Measurements from ENCODE around the gene SEC61A1.

Gene SEC61A1

DNA sequence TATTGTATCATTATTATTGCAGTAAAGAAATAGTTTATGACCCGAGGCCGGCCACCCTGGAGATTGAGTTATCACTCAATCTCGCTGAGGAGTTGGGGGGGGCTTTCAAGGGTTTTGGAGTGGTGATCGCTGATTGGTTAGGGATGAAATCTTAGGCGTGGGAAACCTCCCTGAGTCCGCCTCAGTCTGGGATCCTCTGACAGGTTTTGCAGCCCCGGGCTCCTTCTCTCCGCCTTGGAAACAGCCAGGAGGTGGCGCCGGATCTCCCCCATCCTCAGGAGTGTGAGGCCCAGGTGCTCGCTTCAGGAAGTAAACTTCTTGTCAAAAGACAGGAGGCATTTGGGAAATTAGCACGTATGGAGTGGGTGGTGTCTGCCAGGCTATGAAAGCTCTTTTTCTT, 41.1 kb upstream of the SEC61A1 start:
- ChIA-PET POLR2A (no interaction called here), CTCF (no interaction called here)
- no peak for DNase-seq (ENCODE audit: extremely low spot score)

DNA sequence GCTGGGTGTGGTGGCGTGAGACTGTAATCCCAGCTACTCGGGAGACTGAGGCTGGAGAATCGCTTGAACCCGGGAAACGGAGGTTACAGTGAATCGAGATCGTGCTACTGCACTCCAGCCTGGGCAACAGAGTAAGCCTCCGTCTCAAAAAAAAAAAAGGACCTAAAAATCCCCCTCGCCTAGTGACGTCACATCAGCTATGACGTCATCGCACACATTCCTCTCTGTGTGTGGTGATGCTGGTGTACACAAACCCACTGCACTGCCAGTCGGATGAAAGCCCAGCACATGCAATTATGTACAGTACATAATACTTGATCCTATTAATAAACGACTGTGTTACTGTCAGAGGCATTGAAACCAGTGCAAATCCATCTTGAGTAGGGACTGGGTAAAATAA, 40.2 kb upstream of the SEC61A1 start:
- ChIA-PET CTCF (no interaction called here), POLR2A (no interaction called here)
- DNase-seq (ENCODE audit: extremely low spot score), result no peak
- TF ChIP-seq CTCF (IDR thresholded peaks at IDR 0.05; ENCODE audit: control extremely low read depth, extremely low read depth, low read depth, missing control alignments), result no peak

More for the DNA sequence above, 41.1 kb upstream of the SEC61A1 start:
- peak; percentile 38 for TF ChIP-seq CTCF (IDR thresholded peaks at IDR 0.05; ENCODE audit: control extremely low read depth, extremely low read depth, low read depth, missing control alignments)

DNA sequence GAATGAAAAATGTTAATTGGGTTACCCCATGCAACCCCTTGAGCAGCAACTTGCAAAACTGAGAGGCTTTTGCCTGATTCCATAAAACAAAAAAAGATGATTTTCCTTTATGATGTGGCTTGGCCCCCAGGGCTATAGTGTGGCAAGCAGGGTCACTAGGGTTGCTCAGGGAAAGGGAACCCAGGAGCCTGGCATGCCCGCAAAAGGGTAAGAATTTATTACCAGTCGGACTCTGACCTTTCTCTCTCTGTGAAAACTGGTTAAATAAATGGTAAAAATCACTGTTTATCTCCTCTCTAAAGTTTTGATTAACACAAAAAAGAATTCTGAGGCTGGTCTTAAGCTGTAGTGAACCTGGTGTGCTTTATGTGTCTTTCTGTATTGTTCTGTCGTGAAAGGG, 37.7 kb upstream of the SEC61A1 start:
- DNase-seq (ENCODE audit: extremely low spot score), result no peak
- no peak for TF ChIP-seq CTCF (IDR thresholded peaks at IDR 0.05; ENCODE audit: control extremely low read depth, extremely low read depth, low read depth, missing control alignments)
- ChIA-PET POLR2A (no interaction called here), CTCF (no interaction called here)

DNA sequence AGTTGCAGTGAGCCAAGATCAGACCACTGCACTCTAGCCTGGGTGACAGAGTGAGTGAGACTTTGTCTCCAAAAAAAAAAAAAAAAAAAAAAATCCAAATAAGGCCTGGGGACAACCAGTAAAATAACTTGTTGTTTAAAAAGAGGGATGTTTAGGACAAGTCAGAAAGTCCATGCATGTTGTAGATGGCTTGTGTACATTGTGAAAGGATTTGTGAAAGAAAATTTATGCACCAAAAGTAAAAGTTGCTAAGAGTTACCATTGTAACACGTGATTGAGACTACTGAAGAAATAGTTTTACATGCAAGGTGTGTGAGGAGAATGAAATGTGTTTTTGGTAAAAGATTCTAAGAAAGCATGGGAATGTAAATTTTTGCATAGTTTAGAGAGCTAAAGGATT, 35.7 kb upstream of the SEC61A1 start:
- ChIA-PET POLR2A (no interaction called here), CTCF (interaction anchor here (1.0 to 1.3 kb wide), 2 partner anchors 10 to 441 kb away, joined by 3 read pairs; no protein-coding TSS in a partner anchor)
- TF ChIP-seq CTCF (IDR thresholded peaks at IDR 0.05; ENCODE audit: control extremely low read depth, extremely low read depth, low read depth, missing control alignments), result no peak
- DNase-seq (ENCODE audit: extremely low spot score), result no peak

- no peak for TF ChIP-seq CTCF (IDR thresholded peaks at IDR 0.05; ENCODE audit: control extremely low read depth, extremely low read depth, low read depth, missing control alignments)
- no peak for DNase-seq (ENCODE audit: extremely low spot score)
- POLR2A ChIA-PET, result no interaction called here
- CTCF ChIA-PET, result no interaction called here
Observed at GRCh38 chr3:128021768-128022372, 30.4 kb upstream of the SEC61A1 start.

DNA sequence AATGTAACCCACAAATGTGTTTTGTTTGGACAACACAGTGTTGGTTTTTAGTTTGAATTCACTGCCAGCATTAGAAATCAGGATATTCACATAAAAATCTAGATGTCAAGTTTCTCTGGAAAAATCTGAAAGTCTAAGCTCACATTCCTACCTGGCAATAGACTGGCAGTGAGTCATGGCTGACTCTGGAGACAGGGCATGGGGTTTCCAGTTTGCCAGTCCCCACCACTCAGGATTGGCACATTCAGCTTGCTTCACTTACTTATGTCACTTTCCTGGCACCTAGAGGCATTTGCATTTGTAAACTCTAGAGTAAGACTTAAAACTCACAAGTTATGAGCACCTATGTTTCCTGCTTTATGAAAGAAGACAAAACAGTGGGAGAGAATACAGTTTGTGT, 19.1 kb upstream of the SEC61A1 start:
- ChIA-PET POLR2A (no interaction called here), CTCF (interaction anchor here (1.1 to 1.9 kb wide), 3 partner anchors 9 to 381 kb away, joined by 3 to 6 read pairs (median 5); no protein-coding TSS in a partner anchor)
- TF ChIP-seq CTCF (IDR thresholded peaks at IDR 0.05; ENCODE audit: control extremely low read depth, extremely low read depth, low read depth, missing control alignments), result no peak
- no peak for DNase-seq (ENCODE audit: extremely low spot score)

All from GM10248 (cell line).